Tibial nerve (tissue), 4 donors: ENCODE measurements around the gene NUAK2.

Experiments used
- CTCF ChIP-seq, 5 experiments: fragments of 200-600 bp in 3 of 5; fragments of 450-650 bp in 2 of 5; sonication (generic) in 3 of 5; IDR thresholded peaks; one replicate each; pipeline ENCODE4 v1.5.1; 2016 to 2019; ENCODE audit warnings: antibody characterized with exemption in 5 of 5, mild to moderate bottlenecking in 3 of 5, moderate library complexity in 2 of 5
- EP300 ChIP-seq, 2 donors: sonication (generic); formaldehyde crosslinking; IDR thresholded peaks; one replicate each; pipeline ENCODE4 v1.6.1; 2017; ENCODE audit warnings: antibody characterized with exemption in 2 of 2, mild to moderate bottlenecking in 1 of 2

GRCh38 chr1:205275133-205275532, 46.4 kb downstream of the NUAK2 start:
- TF ChIP-seq CTCF (IDR thresholded peaks at IDR 0.05) (no peak), EP300 (IDR thresholded peaks at IDR 0.05) (no peak)
